ENCODE results near the gene NELL1.

DNA sequence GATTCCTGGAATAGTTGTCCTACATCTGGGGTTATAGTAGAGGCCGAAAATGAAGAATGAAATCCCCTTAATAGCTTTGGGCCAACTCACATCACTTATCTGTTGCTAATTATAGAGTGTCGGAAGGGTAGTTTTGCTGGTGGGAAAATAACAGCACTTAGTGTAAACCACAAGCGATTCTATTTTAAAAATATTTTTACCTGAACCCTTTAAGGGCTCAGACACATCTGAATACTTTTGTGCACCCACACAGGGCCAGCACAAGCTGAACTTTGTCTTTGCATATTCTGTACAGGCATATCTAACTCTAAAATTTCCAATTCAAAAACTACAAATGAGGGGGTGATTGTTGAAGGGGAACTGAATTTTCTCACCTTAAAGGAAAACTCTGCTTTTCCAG, 42.4 kb upstream of the NELL1 start:
- TF ChIP-seq POLR2A (IDR thresholded peaks at IDR 0.05) (no peak), CTCF (IDR thresholded peaks at IDR 0.05) (no peak)
